ENCODE data around the gene MAGI2. TPM values are rescaled to one million over a fixed set of nuclear protein-coding genes. Genes with fewer than 3 reads are reported as not detected.

MAGI2 gene
- total and polyA plus RNA-seq, 2 of the 13 experiments (the other 11 are each of a cell fraction or from before 2014, with no cell fraction given): 1.5 to 3.8 TPM

DNA sequence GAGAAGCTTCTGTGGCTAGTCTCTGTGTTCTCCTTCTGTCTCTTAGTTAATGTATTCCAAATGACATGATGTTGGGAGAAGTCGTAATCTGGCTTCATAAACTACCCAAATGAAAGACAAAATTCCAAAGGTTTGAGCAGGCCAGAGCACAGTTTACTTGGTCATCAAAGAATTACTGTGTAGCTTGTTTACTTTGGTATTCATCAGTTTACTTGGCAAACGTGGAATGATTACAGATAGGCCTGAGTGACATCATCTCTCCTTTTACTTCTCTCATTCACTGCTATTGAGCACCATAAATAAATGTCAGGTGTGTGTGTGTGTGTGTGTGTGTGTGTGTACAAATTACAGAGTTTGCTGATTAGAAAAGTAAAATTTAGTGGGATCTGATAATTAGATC, 1327.6 kb downstream of the MAGI2 start:
- Histone ChIP-seq H3K9me3 (ENCODE audit: low read length) (no peaks in the 10 kb centered on the region), H3K27ac (ENCODE audit: extremely low read length, insufficient read depth, low read length) (no peak overlapping the region), H2AFZ (ENCODE audit: low read length) (no peak overlapping the region), H3K4me3 (replicated peaks in 1 of 3; ENCODE audit: insufficient read depth in 1 of 3, low read depth in 2 of 3, low read length in 3 of 3) (no peak overlapping the region), H3K36me3 (replicated peaks in 1 of 2; ENCODE audit: control insufficient read depth in 1 of 2, insufficient read depth in 2 of 2, low read length in 2 of 2) (no peaks in the 10 kb centered on the region), H3K4me2 (ENCODE audit: low read depth, low read length) (no peak overlapping the region), H3K27me3 (ENCODE audit: control insufficient read depth in 1 of 2, insufficient read depth in 2 of 2, low read length in 2 of 2) (no peaks in the 10 kb centered on the region; a peak in 1 of 5 replicates), H3K9ac (ENCODE audit: insufficient read depth, low read depth, low read length) (no peak overlapping the region), H3K79me2 (ENCODE audit: insufficient read depth, low read length) (no peaks in the 10 kb centered on the region), H4K20me1 (ENCODE audit: insufficient read depth, low read length) (no peaks in the 10 kb centered on the region), H3K4me1 (ENCODE audit: insufficient read depth, low read length) (peaks cover 32% of the 10 kb centered on the region)
- ATAC-seq (peak; percentile 82), FAIRE-seq (no peak), DNase-seq (ENCODE audit: low spot score) (peak; percentile 58)
- in situ Hi-C loops (cut with HindIII; ENCODE audit: extremely low pct_ligation_motif_present, low pct_unique_long_range_greater_than_20kb): no loop called here
- POLR2A ChIA-PET: no interaction called here
- 8% methylated on average over 2 of the region's 2 CpGs for WGBS (ENCODE audit: low lambda C conversion rate)
- intact Hi-C loops (cut with micrococcal nuclease; ENCODE audit: unreplicated experiment): no loop called here
- BruUV-seq (replicated peaks): no TSS peak
- CTCF ChIA-PET (ENCODE audit: low intra/inter-chr PET ratio, low total read pairs): no interaction called here
- TF ChIP-seq FOSL1 (CRISPR knock-in tag; IDR thresholded peaks at IDR 0.05; ENCODE audit: borderline replicate concordance) (no peak), ZNF713 (CRISPR knock-in tag; IDR thresholded peaks at IDR 0.05) (no peak), ZNF746 (CRISPR knock-in tag; IDR thresholded peaks at IDR 0.05) (no peak), IRX3 (CRISPR knock-in tag; IDR thresholded peaks at IDR 0.05; ENCODE audit: borderline replicate concordance, low read depth) (no peak), HHEX (CRISPR knock-in tag; IDR thresholded peaks at IDR 0.05) (no peak), PAXIP1 (CRISPR knock-in tag; conservative IDR thresholded peaks at IDR 0.05) (peak; percentile 70), ZC3H13 (CRISPR knock-in tag; IDR thresholded peaks at IDR 0.05) (no peak), MIXL1 (CRISPR knock-in tag; IDR thresholded peaks at IDR 0.05) (0 out of 2 replicates have a peak, but pooled peaks have one; percentile 19), CCAR2 (optimal IDR thresholded peaks at IDR 0.05; ENCODE audit: low read depth, low read length) (no peak)
- TF ChIP-seq, protein P1, sequence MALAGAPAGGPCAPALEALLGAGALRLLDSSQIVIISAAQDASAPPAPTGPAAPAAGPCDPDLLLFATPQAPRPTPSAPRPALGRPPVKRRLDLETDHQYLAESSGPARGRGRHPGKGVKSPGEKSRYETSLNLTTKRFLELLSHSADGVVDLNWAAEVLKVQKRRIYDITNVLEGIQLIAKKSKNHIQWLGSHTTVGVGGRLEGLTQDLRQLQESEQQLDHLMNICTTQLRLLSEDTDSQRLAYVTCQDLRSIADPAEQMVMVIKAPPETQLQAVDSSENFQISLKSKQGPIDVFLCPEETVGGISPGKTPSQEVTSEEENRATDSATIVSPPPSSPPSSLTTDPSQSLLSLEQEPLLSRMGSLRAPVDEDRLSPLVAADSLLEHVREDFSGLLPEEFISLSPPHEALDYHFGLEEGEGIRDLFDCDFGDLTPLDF (CRISPR knock-in tag; IDR thresholded peaks at IDR 0.05): no peak
- TF ChIP-seq, protein P2, sequence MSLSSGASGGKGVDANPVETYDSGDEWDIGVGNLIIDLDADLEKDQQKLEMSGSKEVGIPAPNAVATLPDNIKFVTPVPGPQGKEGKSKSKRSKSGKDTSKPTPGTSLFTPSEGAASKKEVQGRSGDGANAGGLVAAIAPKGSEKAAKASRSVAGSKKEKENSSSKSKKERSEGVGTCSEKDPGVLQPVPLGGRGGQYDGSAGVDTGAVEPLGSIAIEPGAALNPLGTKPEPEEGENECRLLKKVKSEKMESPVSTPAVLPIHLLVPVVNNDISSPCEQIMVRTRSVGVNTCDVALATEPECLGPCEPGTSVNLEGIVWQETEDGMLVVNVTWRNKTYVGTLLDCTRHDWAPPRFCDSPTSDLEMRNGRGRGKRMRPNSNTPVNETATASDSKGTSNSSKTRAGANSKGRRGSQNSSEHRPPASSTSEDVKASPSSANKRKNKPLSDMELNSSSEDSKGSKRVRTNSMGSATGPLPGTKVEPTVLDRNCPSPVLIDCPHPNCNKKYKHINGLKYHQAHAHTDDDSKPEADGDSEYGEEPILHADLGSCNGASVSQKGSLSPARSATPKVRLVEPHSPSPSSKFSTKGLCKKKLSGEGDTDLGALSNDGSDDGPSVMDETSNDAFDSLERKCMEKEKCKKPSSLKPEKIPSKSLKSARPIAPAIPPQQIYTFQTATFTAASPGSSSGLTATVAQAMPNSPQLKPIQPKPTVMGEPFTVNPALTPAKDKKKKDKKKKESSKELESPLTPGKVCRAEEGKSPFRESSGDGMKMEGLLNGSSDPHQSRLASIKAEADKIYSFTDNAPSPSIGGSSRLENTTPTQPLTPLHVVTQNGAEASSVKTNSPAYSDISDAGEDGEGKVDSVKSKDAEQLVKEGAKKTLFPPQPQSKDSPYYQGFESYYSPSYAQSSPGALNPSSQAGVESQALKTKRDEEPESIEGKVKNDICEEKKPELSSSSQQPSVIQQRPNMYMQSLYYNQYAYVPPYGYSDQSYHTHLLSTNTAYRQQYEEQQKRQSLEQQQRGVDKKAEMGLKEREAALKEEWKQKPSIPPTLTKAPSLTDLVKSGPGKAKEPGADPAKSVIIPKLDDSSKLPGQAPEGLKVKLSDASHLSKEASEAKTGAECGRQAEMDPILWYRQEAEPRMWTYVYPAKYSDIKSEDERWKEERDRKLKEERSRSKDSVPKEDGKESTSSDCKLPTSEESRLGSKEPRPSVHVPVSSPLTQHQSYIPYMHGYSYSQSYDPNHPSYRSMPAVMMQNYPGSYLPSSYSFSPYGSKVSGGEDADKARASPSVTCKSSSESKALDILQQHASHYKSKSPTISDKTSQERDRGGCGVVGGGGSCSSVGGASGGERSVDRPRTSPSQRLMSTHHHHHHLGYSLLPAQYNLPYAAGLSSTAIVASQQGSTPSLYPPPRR (CRISPR knock-in tag; IDR thresholded peaks at IDR 0.05; ENCODE audit: borderline replicate concordance): peak; percentile 64; the same call in 1 of the 2 replicates
- TF ChIP-seq, protein P3, sequence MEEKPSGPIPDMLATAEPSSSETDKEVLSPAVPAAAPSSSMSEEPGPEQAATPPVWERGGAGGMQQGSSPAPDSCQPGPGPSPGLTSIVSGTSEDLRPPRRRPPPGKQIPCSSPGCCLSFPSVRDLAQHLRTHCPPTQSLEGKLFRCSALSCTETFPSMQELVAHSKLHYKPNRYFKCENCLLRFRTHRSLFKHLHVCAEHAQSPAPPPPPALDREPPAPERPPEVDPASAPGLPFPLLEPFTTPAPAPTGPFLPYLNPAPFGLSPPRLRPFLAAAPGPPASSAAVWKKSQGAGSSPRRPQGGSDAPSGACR (CRISPR knock-in tag; IDR thresholded peaks at IDR 0.05): no peak
